ENCODE measurements around the gene SIN3A.

SIN3A gene

DNA sequence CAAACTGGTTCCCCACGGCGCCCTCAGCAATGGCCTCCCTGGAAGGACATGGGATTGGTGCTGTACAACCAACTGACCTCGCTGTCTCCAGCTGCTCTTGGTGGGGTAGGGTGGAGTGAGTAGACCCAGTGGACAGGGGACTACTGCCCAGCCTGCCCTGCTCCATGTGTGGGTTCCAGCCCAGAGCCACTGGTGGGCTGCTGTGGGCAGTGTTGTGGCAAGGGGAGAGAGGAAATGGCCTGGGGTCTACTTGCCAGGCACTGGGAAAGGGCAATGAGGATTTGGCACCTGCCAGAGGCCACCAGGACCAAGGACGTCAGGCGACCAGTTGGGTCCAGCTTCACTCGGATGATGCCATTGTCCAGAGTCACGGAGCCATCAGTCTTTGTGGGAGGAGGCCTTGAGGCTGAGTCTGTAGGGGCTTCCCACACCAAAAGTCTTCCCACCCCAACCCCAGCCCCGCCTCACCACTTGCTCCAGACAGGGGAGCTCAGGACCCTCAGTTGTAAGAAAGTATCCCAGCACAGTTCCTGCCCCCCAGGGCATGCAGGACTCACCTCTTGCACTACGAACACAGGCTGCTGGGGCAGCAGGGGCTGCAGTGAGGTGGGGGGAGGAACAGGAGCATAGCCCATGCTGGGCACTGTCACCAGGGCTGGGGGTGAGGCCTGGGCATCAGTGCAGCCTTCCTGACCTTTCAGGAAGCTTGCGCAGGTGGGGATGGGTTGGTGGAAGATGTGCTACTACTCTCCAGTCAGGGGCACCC, 92.5 kb downstream of the SIN3A start:
- Histone ChIP-seq H3K36me3 (ENCODE audit: control insufficient read depth, insufficient read depth, low read length) (peaks cover 45% of the 10 kb centered on the region), H3K27me3 (replicated peaks; ENCODE audit: control insufficient read depth, insufficient read depth, low read length) (no peaks in the 10 kb centered on the region), H3K4me3 (replicated peaks; ENCODE audit: low read depth, low read length) (no peak overlapping the region)
- DNase-seq (ENCODE audit: extremely low read depth, insufficient read length), result no peak
- TF ChIP-seq, protein P1, sequence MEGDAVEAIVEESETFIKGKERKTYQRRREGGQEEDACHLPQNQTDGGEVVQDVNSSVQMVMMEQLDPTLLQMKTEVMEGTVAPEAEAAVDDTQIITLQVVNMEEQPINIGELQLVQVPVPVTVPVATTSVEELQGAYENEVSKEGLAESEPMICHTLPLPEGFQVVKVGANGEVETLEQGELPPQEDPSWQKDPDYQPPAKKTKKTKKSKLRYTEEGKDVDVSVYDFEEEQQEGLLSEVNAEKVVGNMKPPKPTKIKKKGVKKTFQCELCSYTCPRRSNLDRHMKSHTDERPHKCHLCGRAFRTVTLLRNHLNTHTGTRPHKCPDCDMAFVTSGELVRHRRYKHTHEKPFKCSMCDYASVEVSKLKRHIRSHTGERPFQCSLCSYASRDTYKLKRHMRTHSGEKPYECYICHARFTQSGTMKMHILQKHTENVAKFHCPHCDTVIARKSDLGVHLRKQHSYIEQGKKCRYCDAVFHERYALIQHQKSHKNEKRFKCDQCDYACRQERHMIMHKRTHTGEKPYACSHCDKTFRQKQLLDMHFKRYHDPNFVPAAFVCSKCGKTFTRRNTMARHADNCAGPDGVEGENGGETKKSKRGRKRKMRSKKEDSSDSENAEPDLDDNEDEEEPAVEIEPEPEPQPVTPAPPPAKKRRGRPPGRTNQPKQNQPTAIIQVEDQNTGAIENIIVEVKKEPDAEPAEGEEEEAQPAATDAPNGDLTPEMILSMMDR (IDR thresholded peaks at IDR 0.05; ENCODE audit: insufficient read depth, low read length, poor library complexity, severe bottlenecking), result no peak

DNA sequence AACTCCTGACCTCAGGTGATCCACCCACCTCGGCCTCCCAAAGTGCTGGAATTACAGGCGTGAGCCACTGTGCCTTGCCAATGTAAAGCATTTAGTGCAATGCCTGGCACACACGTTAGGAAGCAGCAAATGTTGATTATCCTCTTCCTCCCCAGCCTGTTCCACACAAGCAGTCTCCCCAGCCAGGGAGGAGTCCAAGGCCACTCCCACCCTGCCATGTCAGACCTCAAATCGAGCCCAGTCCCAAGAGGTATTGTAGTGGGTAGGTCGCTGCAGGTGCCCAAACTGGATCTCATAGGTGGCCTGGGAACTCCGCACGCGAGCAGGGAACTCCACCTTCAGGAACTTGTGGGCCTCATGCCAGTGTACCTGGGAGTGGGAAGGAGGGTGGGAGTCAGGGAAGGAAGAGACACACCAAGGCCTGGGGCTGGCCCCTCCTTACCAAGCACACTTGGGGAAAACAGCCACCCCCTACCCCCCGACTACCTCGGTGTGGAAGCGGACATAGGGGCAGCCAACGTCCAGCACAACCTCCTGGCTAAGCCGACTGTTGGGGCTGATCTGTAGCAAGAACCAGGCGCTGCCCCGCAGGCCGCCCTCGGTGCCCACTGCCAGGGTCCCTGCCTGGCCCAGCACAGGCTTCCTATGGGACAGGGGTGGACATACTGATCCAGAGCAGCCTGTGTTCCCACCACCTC, 93.4 kb downstream of the SIN3A start:
- Histone ChIP-seq H3K27me3 (replicated peaks; ENCODE audit: control insufficient read depth, insufficient read depth, low read length) (no peaks in the 10 kb centered on the region), H3K36me3 (ENCODE audit: control insufficient read depth, insufficient read depth, low read length) (peaks cover 42% of the 10 kb centered on the region), H3K4me3 (replicated peaks; ENCODE audit: low read depth, low read length) (no peak overlapping the region)
- TF ChIP-seq, protein P1 (IDR thresholded peaks at IDR 0.05; ENCODE audit: insufficient read depth, low read length, poor library complexity, severe bottlenecking), result no peak
- no peak for DNase-seq (ENCODE audit: extremely low read depth, insufficient read length)

- H3K27me3 ChIP-seq (replicated peaks; ENCODE audit: control insufficient read depth, insufficient read depth, low read length), result no peaks in the 10 kb centered on the region
- H3K36me3 ChIP-seq (ENCODE audit: control insufficient read depth, insufficient read depth, low read length), result peaks cover 33% of the 10 kb centered on the region
- DNase-seq (ENCODE audit: extremely low read depth, insufficient read length), result no peak
- no peak overlapping the region for H3K4me3 ChIP-seq (replicated peaks; ENCODE audit: low read depth, low read length)
- TF ChIP-seq, protein P1 (IDR thresholded peaks at IDR 0.05; ENCODE audit: insufficient read depth, low read length, poor library complexity, severe bottlenecking), result no peak
Measured at GRCh38 chr15:75356517-75356916, 95.0 kb downstream of the SIN3A start.

DNA sequence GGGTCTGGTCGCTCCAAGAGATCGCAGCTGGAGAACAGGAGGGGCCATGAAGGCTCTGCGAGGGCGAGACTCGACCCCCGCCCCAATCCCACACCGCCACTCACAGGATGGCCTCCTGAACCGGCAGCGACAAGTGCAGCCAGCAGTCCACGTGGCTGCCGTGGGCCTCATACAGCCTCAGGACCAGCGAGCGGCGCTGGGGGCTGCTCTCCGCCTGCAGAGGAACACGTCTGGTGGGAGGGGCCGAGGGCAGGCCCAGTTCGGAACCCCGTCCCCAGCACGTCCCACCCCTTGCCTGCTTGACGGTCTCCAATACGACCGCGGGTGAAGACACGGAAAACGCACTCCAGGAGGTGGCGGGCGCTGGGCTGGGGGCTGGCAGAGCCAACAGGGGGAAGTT, 95.5 kb downstream of the SIN3A start:
- H3K27me3 ChIP-seq (replicated peaks; ENCODE audit: control insufficient read depth, insufficient read depth, low read length), result no peaks in the 10 kb centered on the region

DNA sequence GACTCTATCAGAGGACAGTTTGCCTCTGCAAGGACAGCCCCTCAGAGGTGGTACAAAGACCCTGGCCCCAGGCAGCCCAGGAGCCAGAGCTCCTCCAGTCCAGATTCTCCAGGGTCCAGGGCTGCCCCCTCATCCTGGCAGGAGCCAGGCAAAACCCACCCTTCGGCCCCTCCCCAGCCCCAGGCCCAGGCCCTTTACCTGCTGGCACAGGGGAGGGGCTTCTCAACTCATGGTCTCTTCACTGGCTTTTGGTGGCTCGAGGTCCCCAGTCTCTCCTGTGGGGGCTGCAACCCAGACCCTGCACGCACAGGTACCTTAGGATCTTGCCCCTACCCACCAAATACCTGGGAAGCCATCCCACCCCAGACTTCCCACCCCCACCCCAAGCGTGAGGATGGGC, 96.1 kb downstream of the SIN3A start:
- Histone ChIP-seq H3K27me3 (replicated peaks; ENCODE audit: control insufficient read depth, insufficient read depth, low read length) (no peaks in the 10 kb centered on the region), H3K4me3 (replicated peaks; ENCODE audit: low read depth, low read length) (no peak overlapping the region), H3K36me3 (ENCODE audit: control insufficient read depth, insufficient read depth, low read length) (peaks cover 33% of the 10 kb centered on the region)
- no peak for DNase-seq (ENCODE audit: extremely low read depth, insufficient read length)
- TF ChIP-seq, protein P1 (IDR thresholded peaks at IDR 0.05; ENCODE audit: insufficient read depth, low read length, poor library complexity, severe bottlenecking), result no peak

More for the DNA sequence above, 95.5 kb downstream of the SIN3A start:
- no peak overlapping the region for H3K4me3 ChIP-seq (replicated peaks; ENCODE audit: low read depth, low read length)
- TF ChIP-seq, protein P1 (IDR thresholded peaks at IDR 0.05; ENCODE audit: insufficient read depth, low read length, poor library complexity, severe bottlenecking), result no peak
- no peak for DNase-seq (ENCODE audit: extremely low read depth, insufficient read length)
- H3K36me3 ChIP-seq (ENCODE audit: control insufficient read depth, insufficient read depth, low read length), result peaks cover 33% of the 10 kb centered on the region

Data from GM06990 (cell line).